ENCODE measurements around the gene USP32.

The USP32 gene

GRCh38 chr17:60371818-60372510, 20.0 kb downstream of the USP32 start:
- TF ChIP-seq POU6F1 (CRISPR knock-in tag; IDR thresholded peaks at IDR 0.05; ENCODE audit: borderline replicate concordance, low read depth) = no peak
- no peak for ATAC-seq

GRCh38 chr17:60371416-60371815, 20.5 kb downstream of the USP32 start:
- TF ChIP-seq BACH2 (CRISPR knock-in tag; IDR thresholded peaks at IDR 0.05; ENCODE audit: borderline replicate concordance) (no peak), ISL1 (CRISPR knock-in tag; IDR thresholded peaks at IDR 0.05) (no peak), CREB5 (CRISPR knock-in tag; IDR thresholded peaks at IDR 0.05; ENCODE audit: low read depth) (no peak), SNAI2 (CRISPR knock-in tag; IDR thresholded peaks at IDR 0.05) (no peak), TSHZ2 (CRISPR knock-in tag; IDR thresholded peaks at IDR 0.05) (no peak), CSRNP3 (CRISPR knock-in tag; IDR thresholded peaks at IDR 0.05) (no peak), ESRRG (CRISPR knock-in tag; IDR thresholded peaks at IDR 0.05) (no peak), ZNF8 (CRISPR knock-in tag; IDR thresholded peaks at IDR 0.05) (no peak), CSDC2 (CRISPR knock-in tag; IDR thresholded peaks at IDR 0.05) (no peak), ARNTL (CRISPR knock-in tag; IDR thresholded peaks at IDR 0.05; ENCODE audit: borderline replicate concordance, low read depth) (no peak), ZNF565 (CRISPR knock-in tag; conservative IDR thresholded peaks at IDR 0.05; ENCODE audit: low read depth) (no peak), ZC3H10 (CRISPR knock-in tag; IDR thresholded peaks at IDR 0.05) (no peak), ZFP30 (CRISPR knock-in tag; IDR thresholded peaks at IDR 0.05) (no peak), TOX (CRISPR knock-in tag; IDR thresholded peaks at IDR 0.05; ENCODE audit: borderline replicate concordance) (no peak), PATZ1 (CRISPR knock-in tag; IDR thresholded peaks at IDR 0.05; ENCODE audit: borderline replicate concordance) (no peak), TCF4 (CRISPR knock-in tag; IDR thresholded peaks at IDR 0.05; ENCODE audit: borderline replicate concordance) (no peak), ZFP3 (CRISPR knock-in tag; IDR thresholded peaks at IDR 0.05) (no peak), OSR1 (CRISPR knock-in tag; IDR thresholded peaks at IDR 0.05) (no peak), POU6F1 (CRISPR knock-in tag; IDR thresholded peaks at IDR 0.05; ENCODE audit: borderline replicate concordance, low read depth) (no peak), GLIS3 (CRISPR knock-in tag; IDR thresholded peaks at IDR 0.05) (no peak)
- no peak for ATAC-seq
